OCI-LY1 (cell line): ENCODE results near the gene FNBP1.

Experiments used
- H2AFZ ChIP-seq: fragments of 200-600 bp; sonication (generic), shearing (Covaris generic); 2 replicates; pipeline ENCODE4 v1.6.0; 2014; ENCODE audit warnings: antibody characterized with exemption, mild to moderate bottlenecking, low read length
- H3F3A ChIP-seq: fragments of 200-600 bp; sonication (generic), shearing (Covaris generic); 2 replicates; pipeline ENCODE4 v1.6.0; 2014; ENCODE audit warnings: mild to moderate bottlenecking, antibody characterized with exemption, low read length, moderate library complexity; ENCODE audit not compliant: insufficient read depth
- H3K27ac ChIP-seq: fragments of 200-600 bp; sonication (generic); 2 replicates; pipeline ENCODE4 v1.5.1; 2014; ENCODE audit warnings: low read length, mixed run types, mild to moderate bottlenecking, low read depth; ENCODE audit not compliant: poor library complexity, severe bottlenecking
- H3K27me3 ChIP-seq: fragments of 200-600 bp; sonication (generic); 2 replicates; pipeline ENCODE4 v1.6.0; 2014; ENCODE audit warnings: antibody characterized with exemption, mild to moderate bottlenecking, low read length, moderate library complexity; ENCODE audit not compliant: insufficient read depth
- H3K36me3 ChIP-seq: fragments of 200-600 bp; sonication (generic); 2 replicates; pipeline ENCODE4 v1.6.1; 2014; ENCODE audit warnings: mild to moderate bottlenecking, antibody characterized with exemption, low read length, moderate library complexity, mixed read lengths; ENCODE audit not compliant: insufficient read depth
- H3K4me1 ChIP-seq: fragments of 200-600 bp; sonication (generic); 2 replicates; pipeline ENCODE4 v1.5.1; 2014; ENCODE audit warnings: mild to moderate bottlenecking, low read length, moderate library complexity; ENCODE audit not compliant: insufficient read depth, severe bottlenecking
- H3K4me2 ChIP-seq: fragments of 200-600 bp; sonication (generic), shearing (Covaris generic); 2 replicates; pipeline ENCODE4 v1.6.1; 2014; ENCODE audit warnings: low read length
- H3K4me3 ChIP-seq: fragments of 200-600 bp; sonication (generic); 2 replicates; pipeline ENCODE4 v1.5.1; 2014; ENCODE audit warnings: low read length, low read depth, mild to moderate bottlenecking, mixed read lengths; ENCODE audit not compliant: poor library complexity, severe bottlenecking
- H3K79me2 ChIP-seq: fragments of 200-600 bp; shearing (Covaris generic); 2 replicates; pipeline ENCODE4 v1.6.1; 2016; ENCODE audit warnings: mixed run types, low read length, mixed read lengths; ENCODE audit not compliant: insufficient read depth
- H3K9ac ChIP-seq: fragments of 200-600 bp; sonication (generic), shearing (Covaris generic); 2 replicates; pipeline ENCODE4 v1.6.1; 2014; ENCODE audit warnings: mild to moderate bottlenecking, low read length, mixed read lengths
- H3K9me2 ChIP-seq: fragments of 200-600 bp; sonication (generic), shearing (Covaris generic); 2 replicates; pipeline ENCODE4 v1.6.1; 2014; ENCODE audit warnings: low read depth, mild to moderate bottlenecking, low read length, mixed read lengths
- H3K9me3 ChIP-seq: fragments of 200-600 bp; shearing (Covaris generic); 2 replicates; pipeline ENCODE4 v1.6.1; 2014; ENCODE audit warnings: low read length, mixed read lengths
- H4K20me1 ChIP-seq: fragments of 200-600 bp; sonication (generic), shearing (Covaris generic); 2 replicates; pipeline ENCODE4 v1.6.0; 2016; ENCODE audit warnings: mild to moderate bottlenecking, low read length; ENCODE audit not compliant: insufficient read depth
- EZH2 ChIP-seq: fragments of 200-600 bp; sonication (generic), shearing (Covaris generic); IDR thresholded peaks from 2 replicates; pipeline ENCODE4 v1.8.0; 2017; ENCODE audit warnings: borderline replicate concordance, mixed run types, mild to moderate bottlenecking, antibody characterized with exemption, low read length, moderate library complexity, mixed read lengths
- TF ChIP-seq, protein P1 (sequence below): fragments of 200-600 bp; sonication (generic), shearing (Covaris generic); IDR thresholded peaks from 2 replicates; pipeline ENCODE4 v1.5.1; 2017; ENCODE audit warnings: mild to moderate bottlenecking, antibody characterized with exemption, low read length, moderate library complexity, mixed read lengths

Gene FNBP1

DNA sequence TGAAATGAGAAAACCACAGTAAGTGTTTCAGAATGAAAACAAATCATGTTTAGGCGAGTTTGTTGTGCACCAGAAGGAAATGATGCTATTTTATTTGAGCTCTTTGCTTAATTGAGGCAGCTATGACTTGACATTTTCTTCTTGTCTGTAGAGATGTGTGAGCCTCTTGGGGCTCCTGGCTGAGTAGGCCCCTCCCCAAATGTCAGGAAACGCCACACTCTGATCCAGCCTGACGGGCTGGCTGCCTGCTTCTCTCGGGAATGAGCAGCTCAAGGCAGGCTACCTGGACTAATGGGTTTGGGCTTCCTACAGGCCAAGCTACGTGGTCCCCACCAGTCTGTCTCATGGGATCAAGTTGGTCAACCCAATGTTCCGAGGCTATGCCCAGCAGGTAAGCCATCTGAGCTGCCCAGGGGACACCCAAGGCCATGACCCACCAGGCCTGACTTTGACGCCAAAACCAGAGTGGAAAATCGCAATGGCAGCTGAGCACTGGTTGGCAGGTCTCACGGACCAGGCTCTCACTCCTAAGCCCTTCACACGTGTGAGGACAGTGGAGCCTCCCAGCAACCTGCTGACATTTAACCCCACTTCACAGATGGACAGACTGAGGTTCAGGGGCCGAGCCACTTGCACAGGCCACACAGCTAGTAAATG lies 177.9 kb downstream of the FNBP1 start:
- peaks cover 12% of the 10 kb centered on the region for H3K4me1 ChIP-seq
- no peaks in the 10 kb centered on the region for H3K79me2 ChIP-seq
- H3K36me3 ChIP-seq, result peaks cover 9% of the 10 kb centered on the region; the same call in 1 of the 2 replicates
- no peak overlapping the region for H3K9ac ChIP-seq
- no peak overlapping the region for H3K4me3 ChIP-seq
- TF ChIP-seq, protein P1, sequence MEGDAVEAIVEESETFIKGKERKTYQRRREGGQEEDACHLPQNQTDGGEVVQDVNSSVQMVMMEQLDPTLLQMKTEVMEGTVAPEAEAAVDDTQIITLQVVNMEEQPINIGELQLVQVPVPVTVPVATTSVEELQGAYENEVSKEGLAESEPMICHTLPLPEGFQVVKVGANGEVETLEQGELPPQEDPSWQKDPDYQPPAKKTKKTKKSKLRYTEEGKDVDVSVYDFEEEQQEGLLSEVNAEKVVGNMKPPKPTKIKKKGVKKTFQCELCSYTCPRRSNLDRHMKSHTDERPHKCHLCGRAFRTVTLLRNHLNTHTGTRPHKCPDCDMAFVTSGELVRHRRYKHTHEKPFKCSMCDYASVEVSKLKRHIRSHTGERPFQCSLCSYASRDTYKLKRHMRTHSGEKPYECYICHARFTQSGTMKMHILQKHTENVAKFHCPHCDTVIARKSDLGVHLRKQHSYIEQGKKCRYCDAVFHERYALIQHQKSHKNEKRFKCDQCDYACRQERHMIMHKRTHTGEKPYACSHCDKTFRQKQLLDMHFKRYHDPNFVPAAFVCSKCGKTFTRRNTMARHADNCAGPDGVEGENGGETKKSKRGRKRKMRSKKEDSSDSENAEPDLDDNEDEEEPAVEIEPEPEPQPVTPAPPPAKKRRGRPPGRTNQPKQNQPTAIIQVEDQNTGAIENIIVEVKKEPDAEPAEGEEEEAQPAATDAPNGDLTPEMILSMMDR, result no peak
- TF ChIP-seq EZH2, result no peak
- no peak overlapping the region for H3K27ac ChIP-seq
- H3K9me3 ChIP-seq, result no peaks in the 10 kb centered on the region
- H2AFZ ChIP-seq, result no peak overlapping the region
- no peaks in the 10 kb centered on the region for H3F3A ChIP-seq
- no peaks in the 10 kb centered on the region for H3K9me2 ChIP-seq
- no peaks in the 10 kb centered on the region for H3K27me3 ChIP-seq
- H4K20me1 ChIP-seq, result no peaks in the 10 kb centered on the region
- no peak overlapping the region for H3K4me2 ChIP-seq

DNA sequence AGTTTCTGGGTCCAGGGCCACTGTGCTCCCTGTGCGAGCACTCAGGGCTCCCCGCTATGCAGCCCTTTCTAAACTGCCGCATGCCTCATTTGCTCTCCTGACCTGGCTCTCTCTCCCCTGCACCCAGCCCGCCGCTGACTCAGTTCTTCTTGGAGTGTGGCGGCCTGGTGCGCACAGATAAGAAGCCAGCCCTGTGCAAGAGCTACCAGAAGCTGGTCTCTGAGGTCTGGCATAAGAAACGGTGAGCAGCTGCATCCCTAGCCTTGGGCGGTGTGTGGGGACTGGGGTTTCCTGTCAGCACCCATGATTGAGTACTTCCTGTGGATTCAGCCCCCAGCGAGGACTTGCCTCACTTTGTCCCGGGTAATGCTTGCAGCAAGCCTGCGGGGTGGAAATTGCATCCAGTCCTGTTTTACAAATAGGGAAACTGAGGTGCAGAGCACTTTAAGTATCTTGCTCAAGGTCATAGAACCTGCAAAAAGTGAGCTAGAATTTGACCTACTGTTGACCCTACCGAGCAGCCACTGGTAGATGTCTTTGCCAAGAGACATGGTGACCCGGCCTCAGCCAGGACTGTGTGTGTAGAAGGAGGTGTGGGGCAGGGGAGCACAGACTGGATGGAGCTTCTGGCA lies 179.8 kb downstream of the FNBP1 start:
- no peak overlapping the region for H3K27ac ChIP-seq
- peaks cover 9% of the 10 kb centered on the region; the same call in 1 of the 2 replicates for H3K36me3 ChIP-seq
- H3K9me2 ChIP-seq, result no peaks in the 10 kb centered on the region
- H3K79me2 ChIP-seq, result no peaks in the 10 kb centered on the region
- no peak overlapping the region for H2AFZ ChIP-seq
- H3K4me3 ChIP-seq, result no peak overlapping the region
- no peaks in the 10 kb centered on the region for H3K4me1 ChIP-seq
- H4K20me1 ChIP-seq, result no peaks in the 10 kb centered on the region
- no peaks in the 10 kb centered on the region for H3K9me3 ChIP-seq
- TF ChIP-seq, protein P1, result no peak
- TF ChIP-seq EZH2, result no peak
- no peak overlapping the region for H3K4me2 ChIP-seq
- H3K9ac ChIP-seq, result no peak overlapping the region
- H3F3A ChIP-seq, result no peaks in the 10 kb centered on the region
- no peaks in the 10 kb centered on the region for H3K27me3 ChIP-seq

DNA sequence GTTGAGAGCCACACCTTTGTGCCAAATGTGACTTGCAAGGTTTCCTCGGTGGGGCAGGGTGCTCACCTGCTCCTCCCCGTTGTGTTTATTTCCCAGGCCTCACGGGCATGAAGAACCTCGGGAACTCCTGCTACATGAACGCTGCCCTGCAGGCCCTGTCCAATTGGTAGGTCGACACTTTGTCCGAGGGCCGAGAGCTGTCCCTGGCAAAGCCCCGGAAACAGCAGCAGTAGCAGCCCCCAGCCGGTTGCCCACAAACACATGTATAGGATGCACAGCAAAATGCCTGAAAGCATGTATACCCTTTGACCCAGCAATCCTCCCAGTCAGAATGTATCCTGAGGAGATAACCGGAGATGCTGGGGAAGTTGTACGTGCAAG lies 181.6 kb downstream of the FNBP1 start:
- Histone ChIP-seq H3K4me1 (no peaks in the 10 kb centered on the region), H3K9ac (no peak overlapping the region), H3K27ac (no peak overlapping the region), H3K4me3 (no peak overlapping the region), H2AFZ (no peak overlapping the region), H4K20me1 (no peaks in the 10 kb centered on the region), H3K9me3 (no peaks in the 10 kb centered on the region), H3K4me2 (no peak overlapping the region), H3K27me3 (no peaks in the 10 kb centered on the region), H3F3A (no peaks in the 10 kb centered on the region), H3K79me2 (no peaks in the 10 kb centered on the region), H3K36me3 (peaks cover 9% of the 10 kb centered on the region; the same call in 1 of the 2 replicates), H3K9me2 (no peaks in the 10 kb centered on the region)
- no peak for TF ChIP-seq EZH2
- TF ChIP-seq, protein P1, result no peak
